ENCODE measurements around the gene SHISA9.

The SHISA9 gene

DNA sequence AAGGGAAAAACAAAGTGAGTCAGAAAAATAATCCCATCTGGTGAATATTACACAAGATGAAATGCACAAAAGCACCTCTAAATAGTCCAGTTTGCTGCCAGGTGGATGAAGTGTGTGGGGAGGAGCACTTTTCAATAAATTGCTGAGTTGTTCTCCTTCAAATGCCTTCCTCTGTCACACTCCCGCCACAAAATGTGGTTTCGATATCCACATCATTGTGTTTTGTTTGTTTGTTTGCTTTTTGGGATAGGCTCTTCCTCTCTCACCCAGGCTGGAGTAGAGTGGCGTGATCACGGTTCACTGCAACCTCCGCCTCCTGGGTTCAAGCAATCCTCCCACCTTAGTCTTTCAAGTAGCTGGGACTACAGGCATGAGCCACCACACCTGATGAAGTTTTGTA lies 24.6 kb upstream of the SHISA9 start:
- Histone ChIP-seq H2AFZ (ENCODE audit: low read length, unreplicated experiment) (no peak overlapping the region), H3K27me3 (ENCODE audit: insufficient read depth, low read length) (no peaks in the 10 kb centered on the region), H3K36me3 (ENCODE audit: insufficient read depth, low read length) (no peaks in the 10 kb centered on the region)

DNA sequence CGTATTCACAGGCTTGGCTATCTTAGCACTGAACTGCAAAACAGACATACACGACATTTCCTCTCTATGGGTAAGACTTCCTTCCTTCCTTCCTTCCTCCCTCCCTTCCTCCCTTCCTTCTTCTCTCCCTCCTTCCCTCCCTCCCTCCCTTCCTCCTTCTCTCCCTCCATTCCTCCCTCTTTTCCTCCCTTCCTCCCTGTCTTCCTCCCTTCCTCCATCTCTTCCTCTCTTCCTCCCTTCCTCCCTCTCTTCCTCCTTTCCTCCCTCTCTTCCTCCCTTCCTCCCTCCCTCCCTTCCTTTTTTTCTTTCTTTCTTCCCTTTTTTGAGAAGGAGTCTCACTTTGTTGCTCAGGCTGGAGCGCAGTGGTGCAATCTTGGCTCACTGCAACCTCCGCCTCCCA lies 22.4 kb upstream of the SHISA9 start:
- Histone ChIP-seq H3K27me3 (ENCODE audit: insufficient read depth, low read length) (no peaks in the 10 kb centered on the region), H3K27ac (ENCODE audit: low read depth, low read length) (no peak overlapping the region), H3K4me3 (ENCODE audit: low read depth, low read length) (no peak overlapping the region), H2AFZ (ENCODE audit: low read length, unreplicated experiment) (no peak overlapping the region), H3K4me1 (ENCODE audit: control insufficient read depth, insufficient read depth, low read length, unreplicated experiment) (no peaks in the 10 kb centered on the region), H3K36me3 (ENCODE audit: insufficient read depth, low read length) (no peaks in the 10 kb centered on the region), H3K79me2 (ENCODE audit: control insufficient read depth, insufficient read depth, low read length, unreplicated experiment) (no peaks in the 10 kb centered on the region)

More for the DNA sequence above, 24.6 kb upstream of the SHISA9 start:
- Histone ChIP-seq H3K79me2 (ENCODE audit: control insufficient read depth, insufficient read depth, low read length, unreplicated experiment) (no peaks in the 10 kb centered on the region), H3K27ac (ENCODE audit: low read depth, low read length) (no peak overlapping the region), H3K4me1 (ENCODE audit: control insufficient read depth, insufficient read depth, low read length, unreplicated experiment) (no peaks in the 10 kb centered on the region), H3K4me3 (ENCODE audit: low read depth, low read length) (no peak overlapping the region)

DNA sequence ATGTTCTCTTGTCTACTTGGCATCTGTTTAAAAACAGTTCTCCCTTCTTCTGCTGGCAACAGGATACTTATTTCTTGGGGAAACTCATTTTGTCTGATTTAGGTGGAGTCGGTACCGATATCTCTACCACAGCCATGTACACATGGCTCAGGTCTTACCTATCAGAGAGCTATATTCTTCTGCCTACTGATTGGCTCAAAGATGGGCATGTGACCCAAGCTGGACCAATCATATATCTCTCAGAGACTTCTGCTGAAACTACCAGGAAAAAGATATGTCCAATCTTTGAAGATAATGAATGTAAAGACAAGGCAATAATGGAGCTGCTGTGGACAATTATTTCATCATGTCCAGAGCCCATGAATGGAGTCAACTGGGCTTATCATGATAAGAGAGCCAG lies 21.6 kb upstream of the SHISA9 start:
- Histone ChIP-seq H3K27ac (ENCODE audit: low read depth, low read length) (no peak overlapping the region), H3K4me1 (ENCODE audit: control insufficient read depth, insufficient read depth, low read length, unreplicated experiment) (no peaks in the 10 kb centered on the region), H3K36me3 (ENCODE audit: insufficient read depth, low read length) (no peaks in the 10 kb centered on the region), H3K79me2 (ENCODE audit: control insufficient read depth, insufficient read depth, low read length, unreplicated experiment) (no peaks in the 10 kb centered on the region), H3K4me3 (ENCODE audit: low read depth, low read length) (no peak overlapping the region), H3K27me3 (ENCODE audit: insufficient read depth, low read length) (no peaks in the 10 kb centered on the region), H2AFZ (ENCODE audit: low read length, unreplicated experiment) (no peak overlapping the region)

DNA sequence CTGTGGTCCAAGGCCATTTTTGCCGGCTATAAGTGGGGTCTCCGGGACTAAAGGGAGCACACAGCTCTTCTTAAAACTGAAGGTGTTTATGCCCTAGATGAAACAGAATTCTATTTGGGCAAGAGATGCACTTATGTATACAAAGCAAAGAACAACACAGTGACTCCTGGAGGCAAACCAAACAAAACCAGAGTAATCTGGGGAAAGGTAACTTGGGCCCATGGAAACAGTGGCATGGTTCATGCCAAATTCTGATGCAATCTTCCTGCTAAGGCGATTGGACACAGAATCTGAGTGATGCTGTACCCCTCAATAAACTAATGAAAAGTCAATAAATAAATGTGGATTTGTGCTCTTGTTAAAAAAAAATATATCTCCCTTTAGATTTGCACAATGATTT lies 20.2 kb upstream of the SHISA9 start:
- no peak overlapping the region for H3K4me3 ChIP-seq (ENCODE audit: low read depth, low read length)

DNA sequence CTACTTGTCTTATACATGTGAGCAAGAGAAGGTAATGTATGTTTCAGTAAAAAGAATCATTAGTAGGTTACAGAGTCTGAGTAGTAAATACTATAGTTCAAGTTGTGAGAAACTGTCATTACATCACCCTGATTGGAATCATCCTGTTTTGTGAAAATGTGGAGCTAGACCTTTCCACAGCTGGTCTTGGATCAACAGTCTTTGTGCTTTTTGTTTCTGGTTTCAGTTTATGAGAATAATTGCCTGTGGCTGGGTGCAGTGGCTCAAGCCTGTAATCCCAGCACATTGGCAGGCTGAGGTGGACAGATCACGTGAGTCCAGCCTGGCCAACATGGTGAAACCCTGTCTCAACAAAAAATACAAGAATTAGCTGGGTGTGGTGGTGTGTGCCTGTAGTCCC lies 19.7 kb upstream of the SHISA9 start:
- Histone ChIP-seq H3K27ac (ENCODE audit: low read depth, low read length) (no peak overlapping the region), H3K36me3 (ENCODE audit: insufficient read depth, low read length) (no peaks in the 10 kb centered on the region), H2AFZ (ENCODE audit: low read length, unreplicated experiment) (no peak overlapping the region), H3K27me3 (ENCODE audit: insufficient read depth, low read length) (no peaks in the 10 kb centered on the region), H3K79me2 (ENCODE audit: control insufficient read depth, insufficient read depth, low read length, unreplicated experiment) (no peaks in the 10 kb centered on the region), H3K4me1 (ENCODE audit: control insufficient read depth, insufficient read depth, low read length, unreplicated experiment) (no peaks in the 10 kb centered on the region), H3K4me3 (ENCODE audit: low read depth, low read length) (no peak overlapping the region)

More for the DNA sequence above, 20.2 kb upstream of the SHISA9 start:
- H3K27ac ChIP-seq (ENCODE audit: low read depth, low read length), result no peak overlapping the region
- no peaks in the 10 kb centered on the region for H3K36me3 ChIP-seq (ENCODE audit: insufficient read depth, low read length)
- H2AFZ ChIP-seq (ENCODE audit: low read length, unreplicated experiment), result no peak overlapping the region
- no peaks in the 10 kb centered on the region for H3K79me2 ChIP-seq (ENCODE audit: control insufficient read depth, insufficient read depth, low read length, unreplicated experiment)
- no peaks in the 10 kb centered on the region for H3K4me1 ChIP-seq (ENCODE audit: control insufficient read depth, insufficient read depth, low read length, unreplicated experiment)
- H3K27me3 ChIP-seq (ENCODE audit: insufficient read depth, low read length), result no peaks in the 10 kb centered on the region

DNA sequence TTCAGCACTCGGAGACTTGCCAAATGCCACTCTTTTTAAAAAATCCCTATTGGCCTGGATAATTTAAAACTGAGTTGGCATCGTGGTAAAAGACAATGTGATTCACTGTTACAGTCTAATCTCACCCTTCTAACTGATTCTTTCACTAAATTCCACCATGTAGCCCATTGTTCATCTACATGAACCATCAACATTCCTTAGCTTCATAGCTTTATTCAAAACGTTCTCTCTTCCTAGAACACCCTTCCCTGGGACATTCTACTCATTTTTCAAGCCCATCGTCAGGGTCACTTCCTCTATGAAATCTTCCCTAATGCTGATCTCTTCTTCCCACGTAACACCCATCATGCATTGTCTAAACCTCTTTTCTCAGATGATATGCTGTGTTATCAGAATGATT lies 15.7 kb upstream of the SHISA9 start:
- Histone ChIP-seq H3K27me3 (ENCODE audit: insufficient read depth, low read length) (no peaks in the 10 kb centered on the region), H3K79me2 (ENCODE audit: control insufficient read depth, insufficient read depth, low read length, unreplicated experiment) (no peaks in the 10 kb centered on the region), H3K4me1 (ENCODE audit: control insufficient read depth, insufficient read depth, low read length, unreplicated experiment) (no peaks in the 10 kb centered on the region), H3K27ac (ENCODE audit: low read depth, low read length) (no peak overlapping the region), H3K4me3 (ENCODE audit: low read depth, low read length) (no peak overlapping the region), H2AFZ (ENCODE audit: low read length, unreplicated experiment) (no peak overlapping the region), H3K36me3 (ENCODE audit: insufficient read depth, low read length) (no peaks in the 10 kb centered on the region)

DNA sequence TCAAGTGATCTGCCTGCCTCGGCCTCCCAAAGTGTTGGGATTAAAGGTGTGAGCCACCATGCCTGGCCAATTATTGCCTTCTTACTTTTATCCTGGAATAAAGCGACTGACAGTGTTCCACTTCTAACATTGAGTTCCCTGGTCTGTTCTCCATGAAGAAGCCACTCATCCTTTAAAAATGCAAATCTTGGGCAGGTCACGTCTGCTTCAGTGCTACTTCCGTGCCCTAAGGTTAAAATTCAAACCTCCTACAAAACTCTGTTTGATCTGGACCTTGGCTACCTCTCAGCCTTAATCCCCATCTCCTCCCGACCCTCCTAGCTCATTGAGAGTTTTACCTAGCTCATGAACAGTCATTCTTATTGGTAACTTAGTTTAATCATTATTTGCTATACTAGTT lies 9.6 kb upstream of the SHISA9 start:
- Histone ChIP-seq H3K27me3 (ENCODE audit: insufficient read depth, low read length) (no peaks in the 10 kb centered on the region), H2AFZ (ENCODE audit: low read length, unreplicated experiment) (no peak overlapping the region), H3K4me1 (ENCODE audit: control insufficient read depth, insufficient read depth, low read length, unreplicated experiment) (no peaks in the 10 kb centered on the region), H3K4me3 (ENCODE audit: low read depth, low read length) (no peak overlapping the region), H3K79me2 (ENCODE audit: control insufficient read depth, insufficient read depth, low read length, unreplicated experiment) (no peaks in the 10 kb centered on the region), H3K36me3 (ENCODE audit: insufficient read depth, low read length) (no peaks in the 10 kb centered on the region), H3K27ac (ENCODE audit: low read depth, low read length) (no peak overlapping the region)

DNA sequence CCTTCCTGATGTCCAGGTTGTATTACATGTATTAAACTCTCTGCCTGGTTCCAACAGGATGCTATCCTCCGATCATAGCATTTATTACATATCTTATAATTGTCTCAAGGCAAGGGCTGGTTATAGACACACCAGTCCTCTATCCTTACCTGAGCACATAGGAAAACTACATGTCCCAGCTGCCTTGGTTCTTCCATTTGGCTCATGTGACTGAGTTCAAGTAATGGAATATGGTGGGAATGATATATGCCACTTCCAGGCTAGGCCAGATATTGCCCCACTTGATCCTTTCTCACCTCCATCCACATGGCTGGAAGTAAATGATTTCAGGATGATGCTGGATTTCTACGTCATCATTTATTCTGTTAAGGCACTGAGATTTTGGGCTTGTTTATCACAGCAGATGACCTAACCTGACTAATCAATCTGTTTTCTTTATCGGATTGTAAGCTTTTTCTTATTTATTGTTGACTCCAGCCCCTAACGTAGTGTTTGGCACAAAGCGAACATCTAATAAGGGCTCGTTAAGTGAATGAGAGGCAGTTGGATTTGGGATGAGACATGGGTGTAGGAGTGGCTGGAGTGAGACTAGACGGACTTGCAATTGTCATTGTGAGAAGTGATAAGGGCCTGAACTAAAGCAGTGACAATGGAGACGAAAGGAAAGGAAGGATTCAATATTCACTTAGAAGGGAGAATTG lies 8.2 kb upstream of the SHISA9 start:
- Histone ChIP-seq H3K36me3 (ENCODE audit: insufficient read depth, low read length) (no peaks in the 10 kb centered on the region), H3K27me3 (ENCODE audit: insufficient read depth, low read length) (peaks cover 5% of the 10 kb centered on the region), H2AFZ (ENCODE audit: low read length, unreplicated experiment) (no peak overlapping the region), H3K4me3 (ENCODE audit: low read depth, low read length) (no peak overlapping the region), H3K79me2 (ENCODE audit: control insufficient read depth, insufficient read depth, low read length, unreplicated experiment) (no peaks in the 10 kb centered on the region), H3K4me1 (ENCODE audit: control insufficient read depth, insufficient read depth, low read length, unreplicated experiment) (no peaks in the 10 kb centered on the region), H3K27ac (ENCODE audit: low read depth, low read length) (no peak overlapping the region)

DNA sequence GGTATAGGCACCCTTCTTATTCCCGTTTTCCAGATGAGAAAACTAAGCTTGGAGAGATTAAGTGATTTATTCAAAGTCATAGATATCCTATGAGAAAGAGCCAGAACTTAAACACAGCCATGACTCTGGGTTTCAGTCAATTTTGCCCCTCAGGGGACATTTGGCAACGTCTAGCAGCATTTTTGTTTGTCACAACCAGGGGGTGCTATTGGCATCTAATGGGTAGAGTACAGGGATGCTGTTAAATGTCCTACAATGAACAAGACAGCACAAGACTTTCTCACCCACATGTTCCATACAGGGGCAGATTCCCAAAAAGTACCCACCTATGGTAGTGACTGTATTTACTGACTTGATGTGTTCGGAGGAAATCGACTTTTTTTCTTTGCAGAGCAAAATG lies 4.8 kb upstream of the SHISA9 start:
- Histone ChIP-seq H3K4me3 (ENCODE audit: low read depth, low read length) (no peak overlapping the region), H3K27ac (ENCODE audit: low read depth, low read length) (no peak overlapping the region), H3K36me3 (ENCODE audit: insufficient read depth, low read length) (no peaks in the 10 kb centered on the region), H3K27me3 (ENCODE audit: insufficient read depth, low read length) (peaks cover 35% of the 10 kb centered on the region), H3K4me1 (ENCODE audit: control insufficient read depth, insufficient read depth, low read length, unreplicated experiment) (no peaks in the 10 kb centered on the region), H3K79me2 (ENCODE audit: control insufficient read depth, insufficient read depth, low read length, unreplicated experiment) (no peaks in the 10 kb centered on the region), H2AFZ (ENCODE audit: low read length, unreplicated experiment) (no peak overlapping the region)

DNA sequence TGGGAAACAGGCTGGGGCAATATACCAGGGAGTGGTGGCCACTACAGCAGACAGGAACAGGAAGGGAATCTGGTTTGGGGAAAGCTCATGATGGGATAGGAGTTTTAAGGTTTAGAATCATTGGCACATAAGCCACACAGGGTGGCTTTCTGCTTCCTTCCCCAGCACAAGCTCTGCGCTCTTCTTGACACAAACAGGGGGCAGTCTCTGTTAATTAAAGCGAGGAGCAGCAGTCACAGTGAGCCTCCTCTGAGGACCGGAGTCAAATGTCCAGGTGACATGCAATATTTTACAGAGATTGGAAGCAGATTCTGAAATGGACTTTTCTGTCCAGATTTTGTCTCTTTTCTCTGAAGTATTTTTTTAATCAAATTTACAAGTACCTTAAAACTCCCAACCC lies 2.8 kb upstream of the SHISA9 start:
- H3K4me3 ChIP-seq (ENCODE audit: low read depth, low read length), result no peak overlapping the region
- no peak overlapping the region for H2AFZ ChIP-seq (ENCODE audit: low read length, unreplicated experiment)
- no peaks in the 10 kb centered on the region for H3K36me3 ChIP-seq (ENCODE audit: insufficient read depth, low read length)
- H3K4me1 ChIP-seq (ENCODE audit: control insufficient read depth, insufficient read depth, low read length, unreplicated experiment), result no peaks in the 10 kb centered on the region
- peaks cover 53% of the 10 kb centered on the region for H3K27me3 ChIP-seq (ENCODE audit: insufficient read depth, low read length)
- no peak overlapping the region for H3K27ac ChIP-seq (ENCODE audit: low read depth, low read length)
- H3K79me2 ChIP-seq (ENCODE audit: control insufficient read depth, insufficient read depth, low read length, unreplicated experiment), result no peaks in the 10 kb centered on the region

DNA sequence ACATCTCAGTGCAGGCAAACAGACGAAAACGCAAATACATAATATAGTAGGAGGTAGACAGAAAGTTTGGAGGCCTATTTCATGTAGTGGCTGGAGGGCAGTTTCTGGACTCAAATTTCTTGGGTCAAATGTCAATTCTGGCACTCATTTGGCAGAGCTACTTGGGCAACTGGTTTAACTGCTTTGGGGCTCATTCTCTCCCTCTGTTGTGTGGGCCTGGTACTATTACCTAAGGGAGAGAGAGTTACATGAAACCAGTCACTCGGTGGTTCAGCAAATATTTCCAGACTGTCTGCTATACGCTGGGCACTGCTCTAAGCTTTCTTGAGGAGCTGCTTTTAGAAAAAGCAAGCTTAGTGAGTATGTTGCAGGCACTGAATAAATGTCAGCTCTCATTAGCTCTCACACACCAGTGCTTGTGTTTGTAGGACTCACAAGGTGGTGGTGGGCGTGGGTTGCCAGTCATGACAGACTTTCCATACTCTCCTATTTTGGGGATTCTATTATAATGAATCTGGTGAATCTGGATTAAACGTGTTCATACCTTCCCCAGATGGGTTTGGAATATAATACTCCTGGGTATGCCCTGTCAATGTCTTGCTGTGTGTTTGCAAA lies 1.8 kb upstream of the SHISA9 start:
- Histone ChIP-seq H3K79me2 (ENCODE audit: control insufficient read depth, insufficient read depth, low read length, unreplicated experiment) (no peaks in the 10 kb centered on the region), H3K36me3 (ENCODE audit: insufficient read depth, low read length) (no peaks in the 10 kb centered on the region), H3K27me3 (ENCODE audit: insufficient read depth, low read length) (peaks cover 63% of the 10 kb centered on the region), H2AFZ (ENCODE audit: low read length, unreplicated experiment) (no peak overlapping the region), H3K4me1 (ENCODE audit: control insufficient read depth, insufficient read depth, low read length, unreplicated experiment) (no peaks in the 10 kb centered on the region), H3K27ac (ENCODE audit: low read depth, low read length) (no peak overlapping the region), H3K4me3 (ENCODE audit: low read depth, low read length) (no peak overlapping the region)

Data from ACC112 (cell line).